Heart left ventricle (tissue), 16 donors: ENCODE data around the gene UGT1A9. TPM values are rescaled to one million over a fixed set of nuclear protein-coding genes. Genes with fewer than 3 reads are reported as not detected.

ENCODE experiments used
- ATAC-seq, 4 donors: fragments of 200-7000 bp; cut with Tn5 transposase; one replicate each; pipeline ENCODE4 v1.9.1; 2020 to 2022; ENCODE audit warnings: moderate library complexity in 4 of 4, mild to moderate bottlenecking in 3 of 4, moderate number of reproducible peaks in 1 of 4
- DNase-seq, 5 donors: peaks; one replicate each; pipeline ENCODE4 v3.0.0-alpha.2; 2020
- H3K27ac ChIP-seq, 12 donors: fragments of 200-600 bp; sonication (generic) in 4 of 12; one replicate each; pipeline versions ENCODE4 v1.5.0 to v1.8.0; 2016 to 2022; ENCODE audit warnings: mild to moderate bottlenecking in 2 of 12
- H3K27me3 ChIP-seq, 9 donors: fragments of 200-600 bp; sonication (generic) in 2 of 9; one replicate each; pipeline versions ENCODE4 v1.5.1 to v1.8.0; 2016 to 2022; ENCODE audit warnings: mild to moderate bottlenecking in 3 of 9
- H3K36me3 ChIP-seq, 9 donors: fragments of 200-600 bp; sonication (generic) in 2 of 9; one replicate each; pipeline versions ENCODE4 v1.5.0 to v1.8.0; 2018 to 2022; ENCODE audit warnings: mild to moderate bottlenecking in 2 of 9
- H3K4me1 ChIP-seq, 12 donors: fragments of 200-600 bp; sonication (generic) in 4 of 12; one replicate each; pipeline versions ENCODE4 v1.5.0 to v1.8.0; 2016 to 2022; ENCODE audit warnings: mild to moderate bottlenecking in 3 of 12
- H3K4me3 ChIP-seq, 12 donors: fragments of 200-600 bp; sonication (generic) in 4 of 12; one replicate each; pipeline versions ENCODE4 v1.5.0 to v1.8.0; 2017 to 2022; ENCODE audit warnings: mild to moderate bottlenecking in 9 of 12, moderate library complexity in 4 of 12
- H3K9me3 ChIP-seq, 12 donors: fragments of 200-600 bp; sonication (generic) in 4 of 12; one replicate each; pipeline versions ENCODE4 v1.5.0 to v1.8.0; 2016 to 2022; ENCODE audit warnings: mild to moderate bottlenecking in 1 of 12
- CTCF ChIP-seq, 12 donors: fragments of 200-600 bp; sonication (generic) in 4 of 12; IDR thresholded peaks; one replicate each; pipeline versions ENCODE4 v1.5.0 to v1.8.0; 2018 to 2022; ENCODE audit warnings: antibody characterized with exemption in 12 of 12, mild to moderate bottlenecking in 5 of 12
- POLR2A ChIP-seq, 2 donors: fragments of 450-650 bp; IDR thresholded peaks; one replicate each; pipeline ENCODE4 v1.6.1; 2017; ENCODE audit warnings: antibody characterized with exemption in 2 of 2, mild to moderate bottlenecking in 2 of 2, moderate library complexity in 2 of 2
- WGBS, 4 donors: extraction: QIAGEN DNeasy Blood & Tissue Kit in 2 of 4; methylation state at CpG; one replicate each; pipeline versions ENCODE4 v1.1.5 to v1.1.7; 2013 to 2018; 5-methylcytosine and 5-hydroxymethylcytosine counted together
- intact Hi-C, 10 donors: fragments of 100-400 bp; cut with DNase I; formaldehyde crosslinking; loops; one replicate each; pipeline versions ENCODE4 v1.11.1 to v1.14.2; 2022
- polyA plus RNA-seq, 2 donors: library from polyadenylated mRNA; stranded (reverse); fragments of 200-250 nt; gene quantifications; one replicate each; pipeline ENCODE4 v1.2.3, GENCODE V29; 2013
- total RNA-seq, 9 donors: library from RNA; depleted of rRNA in 2 of 9; stranded (reverse); fragments of >200 nt in 2 of 9; fragmentation: NEBNext Ultra II Directional in 3 of 9; extraction: Animal tissue kit (Norgen Biotek cat#: 25700) in 3 of 9; gene quantifications; one replicate each; pipeline versions ENCODE4 v1.1.0 to v1.2.4, GENCODE V29; 2016 to 2023
- donor health status: ischemic (EF 13 %, LVEDD 7.1; RV severe dilation, severe dysfunction).
- donor health status: healthy with polysubstance abuse.
- donor health status: DM: no; HTN: yes; CAD: no.
- donor health status: DM: no; HTN: no; CAD: no.
- donor health status: ischemic (EF 25% LVEDD 6.9; RV normal size, moderate dysfunction).
- donor health status: ischemic (EF 25% LVEDD 5.7; RV mildly dilated, moderate dysfunction).
- donor health status: healthy.
- donor health status: DM: yes; HTN: yes; CAD: no.
- donor health status: ischemic (EF 35%, LVEDD 5.7; RV mildly dilated, moderate dysfunction).
- donor health status: nonischemic (EF 11% LVEDD 7.7; RV severe dilation, severe dysfunction).
- donor health status: DM: yes; HTN: yes; CAD: no.
- donor health status: PGD.
- donor health status: ischemic (EF 29% LVEDD 5.4; RV normal size, mild dysfunction).
- donor health status: nonischemic (EF 23%, LVEDD 6.1; RV moderate dilation, normal function).

UGT1A9 gene
- total and polyA plus RNA-seq, 11 donors = not detected

GRCh38 chr2:233680361-233681045 is 8.8 kb downstream of the UGT1A9 start:
- no peak for TF ChIP-seq POLR2A (IDR thresholded peaks at IDR 0.05)
- TF ChIP-seq CTCF (IDR thresholded peaks at IDR 0.05) = no peak
- ATAC-seq (no peak), DNase-seq (no peak)
- Histone ChIP-seq H3K27me3 (peaks cover 0 to 21% (median 0%) of the 10 kb centered on the region in 9 donors), H3K36me3 (no peaks in the 10 kb centered on the region), H3K27ac (no peak overlapping the region), H3K4me3 (no peak overlapping the region), H3K4me1 (no peaks in the 10 kb centered on the region), H3K9me3 (no peaks in the 10 kb centered on the region)
- intact Hi-C loops = no loop called here
- 77 to 93% (median 78%) methylated on average over 4 of the region's 4 CpGs for WGBS, 4 donors

- Histone ChIP-seq H3K27me3 (peaks cover 0 to 17% (median 0%) of the 10 kb centered on the region in 9 donors), H3K4me1 (no peaks in the 10 kb centered on the region), H3K4me3 (no peak within 1 kb of the TSS), H3K36me3 (no peaks in the 10 kb centered on the region), H3K9me3 (no peaks in the 10 kb centered on the region), H3K27ac (no peak within 1 kb of the TSS)
- no peak for ATAC-seq
- no peak for DNase-seq
- intact Hi-C loops = no loop called here
- WGBS, 4 donors = 72 to 81% (median 74%) methylated on average over 5 of the region's 5 CpGs
- no peak for TF ChIP-seq POLR2A (IDR thresholded peaks at IDR 0.05)
- no peak for TF ChIP-seq CTCF (IDR thresholded peaks at IDR 0.05)
Measured at GRCh38 chr2:233681521-233682099, 9.9 kb downstream of the UGT1A9 start, which contains the start of gene UGT1A7. Gene UGT1A7 (plus strand): TSS chr2:233681901. CDS start chr2:233681938, 37 bp downstream.

- ATAC-seq (no peak), DNase-seq (no peak)
- Histone ChIP-seq H3K9me3 (no peaks in the 10 kb centered on the region), H3K27me3 (peaks cover 0 to 11% (median 0%) of the 10 kb centered on the region in 9 donors), H3K36me3 (no peaks in the 10 kb centered on the region), H3K4me3 (no peak overlapping the region), H3K4me1 (no peaks in the 10 kb centered on the region), H3K27ac (no peak overlapping the region)
- 66 to 73% (median 67%) methylated on average over 1 of the region's 1 CpG for WGBS, 4 donors
- TF ChIP-seq POLR2A (IDR thresholded peaks at IDR 0.05) (no peak), CTCF (IDR thresholded peaks at IDR 0.05) (no peak)
- intact Hi-C loops = no loop called here
Measured at GRCh38 chr2:233684640-233685039, 12.9 kb downstream of the UGT1A9 start.

- no peaks in the 10 kb centered on the region for H3K36me3 ChIP-seq
- no peaks in the 10 kb centered on the region for H3K9me3 ChIP-seq
- TF ChIP-seq POLR2A (IDR thresholded peaks at IDR 0.05) (no peak), CTCF (IDR thresholded peaks at IDR 0.05) (no peak)
- 76 to 89% (median 77%) methylated on average over 5 of the region's 5 CpGs for WGBS, 4 donors
- peaks cover 0 to 11% (median 0%) of the 10 kb centered on the region in 9 donors for H3K27me3 ChIP-seq
- intact Hi-C loops = no loop called here
- H3K27ac ChIP-seq = no peak overlapping the region
- no peaks in the 10 kb centered on the region for H3K4me1 ChIP-seq
- no peak for DNase-seq
- no peak for ATAC-seq
- no peak overlapping the region for H3K4me3 ChIP-seq
Measured at GRCh38 chr2:233686928-233687327, 15.2 kb downstream of the UGT1A9 start.
